Prostate gland (tissue), 2 donors: ENCODE measurements around the gene PDE8B. TPM values are rescaled to one million over a fixed set of nuclear protein-coding genes. Genes with fewer than 3 reads are reported as not detected.

ENCODE experiments used
- DNase-seq: peaks from one replicate; pipeline ENCODE4 v3.0.0-alpha.2; 2019; ENCODE audit warnings: low spot score
- H3K27ac ChIP-seq, 2 donors: fragments of 200-600 bp; sonication (generic); 2 replicates each; pipeline ENCODE4 v1.5.1; 2017 to 2019
- H3K27me3 ChIP-seq: fragments of 200-600 bp; sonication (generic); replicated peaks from 2 replicates; pipeline ENCODE4 v1.5.1; 2019; ENCODE audit not compliant: insufficient read depth
- H3K36me3 ChIP-seq, 2 donors: fragments of 200-600 bp; sonication (generic); 1 replicate in 1 of 2; 2 replicates in 1 of 2; pipeline versions ENCODE4 v1.5.1 to v1.8.1; 2017 to 2019
- H3K4me1 ChIP-seq: fragments of 200-600 bp; sonication (generic); replicated peaks from 2 replicates; pipeline ENCODE4 v1.5.1; 2019
- H3K4me3 ChIP-seq, 2 donors: fragments of 200-600 bp; sonication (generic); 2 replicates each; pipeline ENCODE4 v1.5.1; 2017 to 2019
- H3K9me3 ChIP-seq: fragments of 200-600 bp; sonication (generic); 2 replicates; pipeline ENCODE4 v1.5.1; 2017
- CTCF ChIP-seq, 4 experiments: fragments of 200-600 bp in 2 of 4; fragments of 450-650 bp in 2 of 4; sonication (generic) in 2 of 4; IDR thresholded peaks; 1 replicate in 3 of 4; 2 replicates in 1 of 4; pipeline ENCODE4 v1.5.1; 2016 to 2019; ENCODE audit warnings: antibody characterized with exemption in 4 of 4, mild to moderate bottlenecking in 2 of 4, moderate library complexity in 2 of 4
- POLR2A ChIP-seq: fragments of 450-650 bp; IDR thresholded peaks from one replicate; pipeline ENCODE4 v1.6.1; 2016; ENCODE audit warnings: antibody characterized with exemption, mild to moderate bottlenecking
- POLR2AphosphoS5 ChIP-seq: sonication (generic); formaldehyde crosslinking; IDR thresholded peaks from one replicate; pipeline ENCODE4 v1.6.1; 2017; ENCODE audit warnings: antibody characterized with exemption
- WGBS: methylation state at CpG from one replicate; pipeline ENCODE4 v1.1.5; 2018; 5-methylcytosine and 5-hydroxymethylcytosine counted together
- intact Hi-C: fragments of 100-400 bp; cut with DNase I; formaldehyde crosslinking; loops from one replicate; pipeline ENCODE4 v1.14.2; 2022
- total RNA-seq, 2 donors: library from RNA; depleted of rRNA; stranded (reverse); fragments of >200 nt; gene quantifications; one replicate each; pipeline ENCODE4 v1.1.0, GENCODE V29; 2016

The PDE8B gene
- total RNA-seq, 2 donors from 2014 or later, result 25.6 to 66.0 TPM

- Histone ChIP-seq H3K27ac (no peak overlapping the region), H3K4me1 (no peaks in the 10 kb centered on the region), H3K9me3 (no peaks in the 10 kb centered on the region), H3K27me3 (no peaks in the 10 kb centered on the region), H3K36me3 (no peaks in the 10 kb centered on the region), H3K4me3 (no peak overlapping the region)
- intact Hi-C loops, result no loop called here
- DNase-seq, result no peak
- WGBS, result 87% methylated on average over 6 of the region's 6 CpGs
- TF ChIP-seq POLR2A, result no peak
- TF ChIP-seq CTCF (IDR thresholded peaks at IDR 0.05), result no peak
- no peak for TF ChIP-seq POLR2AphosphoS5
Observed at GRCh38 chr5:77402796-77403195, 192.3 kb downstream of the PDE8B start.

- Histone ChIP-seq H3K9me3 (no peaks in the 10 kb centered on the region), H3K4me1 (no peaks in the 10 kb centered on the region), H3K27me3 (no peaks in the 10 kb centered on the region), H3K27ac (no peak overlapping the region), H3K4me3 (no peak overlapping the region), H3K36me3 (no peaks in the 10 kb centered on the region)
- intact Hi-C loops, result no loop called here
- DNase-seq, result no peak
- no peak for TF ChIP-seq CTCF (IDR thresholded peaks at IDR 0.05)
- no peak for TF ChIP-seq POLR2A
- TF ChIP-seq POLR2AphosphoS5, result no peak
- 96% methylated on average over 10 of the region's 10 CpGs for WGBS
Observed at GRCh38 chr5:77407152-77407551, 196.7 kb downstream of the PDE8B start.

GRCh38 chr5:77409870-77410621 lies 199.6 kb downstream of the PDE8B start:
- WGBS, result 76% methylated on average over 10 of the region's 10 CpGs
- no peaks in the 10 kb centered on the region for H3K27me3 ChIP-seq
- DNase-seq, result no peak
- H3K4me1 ChIP-seq, result no peaks in the 10 kb centered on the region
- intact Hi-C loops, result no loop called here
- H3K27ac ChIP-seq, result no peak overlapping the region
- no peaks in the 10 kb centered on the region for H3K36me3 ChIP-seq
- H3K9me3 ChIP-seq, result no peaks in the 10 kb centered on the region
- TF ChIP-seq POLR2A (no peak), POLR2AphosphoS5 (no peak), CTCF (IDR thresholded peaks at IDR 0.05) (no peak)
- H3K4me3 ChIP-seq, result no peak overlapping the region

GRCh38 chr5:77413049-77413448 lies 202.6 kb downstream of the PDE8B start:
- no peak overlapping the region for H3K27ac ChIP-seq
- H3K36me3 ChIP-seq, result no peaks in the 10 kb centered on the region
- no peaks in the 10 kb centered on the region for H3K9me3 ChIP-seq
- H3K4me3 ChIP-seq, result no peak overlapping the region
- DNase-seq, result no peak
- TF ChIP-seq POLR2A (no peak), POLR2AphosphoS5 (no peak), CTCF (IDR thresholded peaks at IDR 0.05) (no peak)
- no peaks in the 10 kb centered on the region for H3K27me3 ChIP-seq
- intact Hi-C loops, result no loop called here
- peaks cover 6% of the 10 kb centered on the region for H3K4me1 ChIP-seq
- 93% methylated on average over 7 of the region's 7 CpGs for WGBS

GRCh38 chr5:77418162-77418561 lies 207.7 kb downstream of the PDE8B start:
- 83% methylated on average over 5 of the region's 5 CpGs for WGBS
- Histone ChIP-seq H3K27ac (peak overlapping the region; percentile 54 to 80), H3K9me3 (no peaks in the 10 kb centered on the region), H3K27me3 (no peaks in the 10 kb centered on the region), H3K36me3 (no peaks in the 10 kb centered on the region), H3K4me1 (peaks cover 7% of the 10 kb centered on the region), H3K4me3 (no peak overlapping the region)
- intact Hi-C loops, result no loop called here
- TF ChIP-seq POLR2AphosphoS5, result no peak
- no peak for TF ChIP-seq POLR2A
- no peak for TF ChIP-seq CTCF (IDR thresholded peaks at IDR 0.05)
- no peak for DNase-seq
